ENCODE results near the gene LRRN1.
A peak's percentile ranks its signal among the peaks of the same experiment; 100 is the strongest.

LRRN1 gene

DNA sequence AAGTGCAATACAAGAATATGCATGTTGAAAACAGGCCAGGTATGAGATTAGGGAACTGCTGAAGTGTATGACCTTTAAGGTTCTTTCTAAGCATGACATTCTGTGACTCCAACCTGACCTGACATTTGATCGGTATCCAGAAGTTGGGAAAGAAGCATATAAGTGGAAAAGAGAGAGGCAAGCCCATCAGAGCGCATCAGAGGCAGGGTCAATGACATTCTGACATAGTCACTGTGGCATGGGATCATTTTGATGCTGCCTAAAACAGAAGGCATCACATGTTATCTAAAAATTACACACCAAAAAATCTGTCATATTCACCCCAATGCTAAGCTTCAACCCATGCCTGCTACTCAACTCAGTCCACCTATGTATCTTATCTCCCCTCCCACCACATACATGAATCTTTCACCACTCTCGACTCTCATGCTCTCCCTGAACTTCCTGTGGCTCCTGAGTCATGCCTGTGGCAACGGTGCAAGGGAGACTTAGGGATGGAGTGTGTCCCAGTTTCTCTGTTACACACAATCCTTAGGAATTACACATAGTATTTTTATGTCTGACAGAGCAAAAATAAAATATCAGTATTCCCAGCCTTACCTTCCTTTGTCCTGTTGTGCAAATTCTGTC is 20.5 kb upstream of the LRRN1 start:
- no peak overlapping the region for H3K4me3 ChIP-seq (ENCODE audit: low read depth in 1 of 5, low read length in 5 of 5)
- H3K27me3 ChIP-seq (ENCODE audit: control insufficient read depth in 5 of 5, insufficient read depth in 4 of 5, low read length in 5 of 5) = no peaks in the 10 kb centered on the region
- H3K4me1 ChIP-seq (ENCODE audit: control insufficient read depth in 5 of 5, insufficient read depth in 5 of 5, low read length in 5 of 5) = no peaks in the 10 kb centered on the region
- H3K36me3 ChIP-seq (ENCODE audit: control insufficient read depth in 5 of 5, insufficient read depth in 5 of 5, low read length in 5 of 5) = peaks cover 0 to 19% (median 2%) of the 10 kb centered on the region in 5 donors
- no peak overlapping the region for H3K27ac ChIP-seq (ENCODE audit: low read depth, low read length)
- H3K9me3 ChIP-seq (ENCODE audit: control insufficient read depth in 5 of 5, low read length in 5 of 5) = peaks cover 0 to 18% (median 3%) of the 10 kb centered on the region in 5 donors
- H3K9ac ChIP-seq (ENCODE audit: low read length in 5 of 5) = no peak overlapping the region

DNA sequence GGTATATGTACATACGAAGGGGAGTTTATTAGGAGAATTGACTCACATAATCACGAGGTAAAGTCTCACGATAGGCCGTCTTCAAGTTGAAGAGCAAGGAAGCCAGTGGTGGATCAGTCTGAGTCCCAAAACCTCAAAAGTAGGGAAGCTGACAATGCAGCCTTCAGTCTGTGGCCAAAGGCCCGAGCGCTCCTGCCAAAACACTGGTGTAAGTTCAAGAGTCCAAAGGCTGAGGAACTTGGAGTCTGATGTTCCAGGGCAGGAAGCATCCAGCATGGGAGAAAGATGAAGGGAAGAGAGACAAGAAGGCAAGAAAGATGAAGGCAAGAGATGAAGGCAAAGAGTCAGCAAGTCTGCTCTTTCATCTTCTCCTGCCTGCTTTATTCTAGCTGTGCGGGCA is 16.8 kb upstream of the LRRN1 start:
- H3K9ac ChIP-seq (ENCODE audit: low read length in 5 of 5) = no peak overlapping the region
- H3K4me3 ChIP-seq (ENCODE audit: low read depth in 1 of 5, low read length in 5 of 5) = no peak overlapping the region

DNA sequence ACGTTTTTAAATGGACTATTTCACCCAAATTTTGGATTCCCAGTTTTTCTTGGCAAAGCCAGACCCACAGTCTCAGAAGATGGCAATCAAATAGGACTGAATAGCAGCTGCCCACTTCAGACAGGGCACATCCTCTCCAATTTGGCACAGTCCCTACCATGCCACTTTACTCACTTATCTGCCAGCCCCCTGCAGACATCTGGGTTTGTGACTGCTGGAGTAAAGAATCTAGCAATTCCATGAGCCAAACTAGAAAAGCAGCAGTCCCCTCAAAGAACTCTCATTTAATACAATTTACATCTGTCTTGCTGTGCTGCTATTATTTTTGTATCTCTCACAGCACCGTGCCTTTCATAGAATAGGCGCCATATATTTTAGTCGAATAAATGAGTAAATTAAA is 16.0 kb upstream of the LRRN1 start:
- Histone ChIP-seq H3K4me3 (ENCODE audit: low read depth in 1 of 5, low read length in 5 of 5) (no peak overlapping the region), H3K4me1 (ENCODE audit: control insufficient read depth in 5 of 5, insufficient read depth in 5 of 5, low read length in 5 of 5) (no peaks in the 10 kb centered on the region), H3K27ac (ENCODE audit: low read depth, low read length) (no peak overlapping the region)

More for the DNA sequence above, 16.8 kb upstream of the LRRN1 start:
- Histone ChIP-seq H3K27me3 (ENCODE audit: control insufficient read depth in 5 of 5, insufficient read depth in 4 of 5, low read length in 5 of 5) (no peaks in the 10 kb centered on the region), H3K27ac (ENCODE audit: low read depth, low read length) (no peak overlapping the region), H3K36me3 (ENCODE audit: control insufficient read depth in 5 of 5, insufficient read depth in 5 of 5, low read length in 5 of 5) (peaks cover 0 to 7% (median 0%) of the 10 kb centered on the region in 5 donors), H3K9me3 (ENCODE audit: control insufficient read depth in 5 of 5, low read length in 5 of 5) (no peaks in the 10 kb centered on the region), H3K4me1 (ENCODE audit: control insufficient read depth in 5 of 5, insufficient read depth in 5 of 5, low read length in 5 of 5) (no peaks in the 10 kb centered on the region)

GRCh38 chr3:3783696-3784095 is 15.5 kb upstream of the LRRN1 start:
- no peaks in the 10 kb centered on the region for H3K27me3 ChIP-seq (ENCODE audit: control insufficient read depth in 5 of 5, insufficient read depth in 4 of 5, low read length in 5 of 5)
- H3K36me3 ChIP-seq (ENCODE audit: control insufficient read depth in 5 of 5, insufficient read depth in 5 of 5, low read length in 5 of 5) = peaks cover 0 to 4% (median 0%) of the 10 kb centered on the region in 5 donors
- H3K4me3 ChIP-seq (ENCODE audit: low read depth in 1 of 5, low read length in 5 of 5) = no peak overlapping the region
- H3K27ac ChIP-seq (ENCODE audit: low read depth, low read length) = no peak overlapping the region
- H3K9me3 ChIP-seq (ENCODE audit: control insufficient read depth in 5 of 5, low read length in 5 of 5) = no peaks in the 10 kb centered on the region
- no peaks in the 10 kb centered on the region for H3K4me1 ChIP-seq (ENCODE audit: control insufficient read depth in 5 of 5, insufficient read depth in 5 of 5, low read length in 5 of 5)
- no peak overlapping the region for H3K9ac ChIP-seq (ENCODE audit: low read length in 5 of 5)

More for the DNA sequence above, 16.0 kb upstream of the LRRN1 start:
- no peak overlapping the region for H3K9ac ChIP-seq (ENCODE audit: low read length in 5 of 5)
- H3K36me3 ChIP-seq (ENCODE audit: control insufficient read depth in 5 of 5, insufficient read depth in 5 of 5, low read length in 5 of 5) = peaks cover 0 to 4% (median 0%) of the 10 kb centered on the region in 5 donors
- no peaks in the 10 kb centered on the region for H3K9me3 ChIP-seq (ENCODE audit: control insufficient read depth in 5 of 5, low read length in 5 of 5)
- H3K27me3 ChIP-seq (ENCODE audit: control insufficient read depth in 5 of 5, insufficient read depth in 4 of 5, low read length in 5 of 5) = no peaks in the 10 kb centered on the region

DNA sequence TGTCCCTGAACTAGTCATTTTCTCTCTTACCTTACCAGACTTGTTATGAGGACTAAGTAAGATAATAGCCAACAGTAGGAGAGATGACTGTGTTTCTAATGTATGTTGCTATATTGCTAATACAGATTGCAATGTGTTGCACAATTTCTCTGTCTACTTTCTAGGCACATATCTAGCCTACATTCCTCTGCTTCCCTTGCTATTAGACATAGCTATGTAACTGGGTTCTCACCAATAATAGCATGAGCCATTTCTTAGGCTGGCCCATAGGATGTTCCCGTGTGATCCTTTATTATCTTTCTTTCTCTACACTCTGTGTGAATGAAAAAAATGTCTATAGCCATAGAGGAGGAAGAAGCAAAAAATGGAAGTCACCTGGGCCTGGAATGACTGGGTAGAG is 6.8 kb upstream of the LRRN1 start:
- Histone ChIP-seq H3K9ac (ENCODE audit: low read length in 5 of 5) (no peak overlapping the region), H3K4me1 (ENCODE audit: control insufficient read depth in 5 of 5, insufficient read depth in 5 of 5, low read length in 5 of 5) (no peaks in the 10 kb centered on the region), H3K9me3 (ENCODE audit: control insufficient read depth in 5 of 5, low read length in 5 of 5) (no peaks in the 10 kb centered on the region), H3K36me3 (ENCODE audit: control insufficient read depth in 5 of 5, insufficient read depth in 5 of 5, low read length in 5 of 5) (no peaks in the 10 kb centered on the region), H3K4me3 (ENCODE audit: low read depth in 1 of 5, low read length in 5 of 5) (no peak overlapping the region), H3K27ac (ENCODE audit: low read depth, low read length) (no peak overlapping the region), H3K27me3 (ENCODE audit: control insufficient read depth in 5 of 5, insufficient read depth in 4 of 5, low read length in 5 of 5) (no peaks in the 10 kb centered on the region)

DNA sequence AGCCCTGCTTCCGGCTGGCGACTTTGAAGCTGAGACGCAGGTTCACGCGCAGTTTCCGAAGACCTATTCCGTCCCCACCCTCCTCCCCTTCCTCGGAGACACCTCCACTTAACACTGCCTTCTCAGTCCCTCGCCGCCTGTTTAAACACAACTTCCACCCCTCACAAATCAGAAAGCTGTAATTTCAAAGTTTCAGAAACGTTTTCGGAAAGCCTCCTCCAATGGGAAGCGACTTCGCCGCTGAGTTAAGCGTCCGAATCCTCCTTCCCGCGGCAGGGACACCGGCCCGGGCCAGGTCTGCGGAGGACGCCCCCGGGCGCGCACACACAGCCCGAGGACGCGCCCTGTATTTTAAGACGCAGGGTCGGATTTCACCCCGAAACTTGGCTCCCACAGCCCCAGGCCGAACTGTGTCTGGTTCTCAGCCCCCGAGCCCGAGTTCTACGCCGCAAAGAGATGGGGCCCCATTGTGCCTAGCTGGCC is 559 bp upstream of the LRRN1 start:
- Histone ChIP-seq H3K36me3 (ENCODE audit: control insufficient read depth in 5 of 5, insufficient read depth in 5 of 5, low read length in 5 of 5) (no peaks in the 10 kb centered on the region), H3K4me3 (ENCODE audit: low read depth in 1 of 5, low read length in 5 of 5) (peak overlapping the region; percentile 32 to 69 (median 63)), H3K9me3 (ENCODE audit: control insufficient read depth in 5 of 5, low read length in 5 of 5) (no peaks in the 10 kb centered on the region), H3K9ac (ENCODE audit: low read length in 5 of 5) (no peak overlapping the region), H3K27me3 (ENCODE audit: control insufficient read depth in 5 of 5, insufficient read depth in 4 of 5, low read length in 5 of 5) (peaks cover 6 to 33% (median 12%) of the 10 kb centered on the region in 5 donors), H3K27ac (ENCODE audit: low read depth, low read length) (no peak overlapping the region), H3K4me1 (ENCODE audit: control insufficient read depth in 5 of 5, insufficient read depth in 5 of 5, low read length in 5 of 5) (peaks cover 0 to 33% (median 27%) of the 10 kb centered on the region in 5 donors)

GRCh38 chr3:3800080-3800455 is 837 bp downstream of the LRRN1 start:
- Histone ChIP-seq H3K9me3 (ENCODE audit: control insufficient read depth in 5 of 5, low read length in 5 of 5) (no peaks in the 10 kb centered on the region), H3K4me1 (ENCODE audit: control insufficient read depth in 5 of 5, insufficient read depth in 5 of 5, low read length in 5 of 5) (peaks cover 0 to 33% (median 27%) of the 10 kb centered on the region in 5 donors), H3K4me3 (ENCODE audit: low read depth in 1 of 5, low read length in 5 of 5) (peak overlapping the region in 4 of 5 donors; percentile 53 to 69 (median 64)), H3K27me3 (ENCODE audit: control insufficient read depth in 5 of 5, insufficient read depth in 4 of 5, low read length in 5 of 5) (peaks cover 6 to 36% (median 12%) of the 10 kb centered on the region in 5 donors), H3K27ac (ENCODE audit: low read depth, low read length) (no peak overlapping the region), H3K36me3 (ENCODE audit: control insufficient read depth in 5 of 5, insufficient read depth in 5 of 5, low read length in 5 of 5) (no peaks in the 10 kb centered on the region), H3K9ac (ENCODE audit: low read length in 5 of 5) (no peak overlapping the region)

GRCh38 chr3:3800685-3801493 is 1.7 kb downstream of the LRRN1 start:
- H3K36me3 ChIP-seq (ENCODE audit: control insufficient read depth in 5 of 5, insufficient read depth in 5 of 5, low read length in 5 of 5) = no peaks in the 10 kb centered on the region
- H3K9me3 ChIP-seq (ENCODE audit: control insufficient read depth in 5 of 5, low read length in 5 of 5) = no peaks in the 10 kb centered on the region
- H3K27ac ChIP-seq (ENCODE audit: low read depth, low read length) = no peak overlapping the region
- peaks cover 6 to 36% (median 12%) of the 10 kb centered on the region in 5 donors for H3K27me3 ChIP-seq (ENCODE audit: control insufficient read depth in 5 of 5, insufficient read depth in 4 of 5, low read length in 5 of 5)
- peak overlapping the region in 4 of 5 donors; percentile 53 to 69 (median 64) for H3K4me3 ChIP-seq (ENCODE audit: low read depth in 1 of 5, low read length in 5 of 5)
- H3K9ac ChIP-seq (ENCODE audit: low read length in 5 of 5) = no peak overlapping the region
- H3K4me1 ChIP-seq (ENCODE audit: control insufficient read depth in 5 of 5, insufficient read depth in 5 of 5, low read length in 5 of 5) = peaks cover 0 to 33% (median 27%) of the 10 kb centered on the region in 5 donors

- H3K27ac ChIP-seq (ENCODE audit: low read depth, low read length) = no peak overlapping the region
- H3K27me3 ChIP-seq (ENCODE audit: control insufficient read depth in 5 of 5, insufficient read depth in 4 of 5, low read length in 5 of 5) = peaks cover 6 to 36% (median 12%) of the 10 kb centered on the region in 5 donors
- no peak overlapping the region for H3K4me3 ChIP-seq (ENCODE audit: low read depth in 1 of 5, low read length in 5 of 5)
- H3K36me3 ChIP-seq (ENCODE audit: control insufficient read depth in 5 of 5, insufficient read depth in 5 of 5, low read length in 5 of 5) = peaks cover 0 to 3% (median 0%) of the 10 kb centered on the region in 5 donors
- H3K9me3 ChIP-seq (ENCODE audit: control insufficient read depth in 5 of 5, low read length in 5 of 5) = no peaks in the 10 kb centered on the region
- peaks cover 0 to 33% (median 27%) of the 10 kb centered on the region in 5 donors for H3K4me1 ChIP-seq (ENCODE audit: control insufficient read depth in 5 of 5, insufficient read depth in 5 of 5, low read length in 5 of 5)
- no peak overlapping the region for H3K9ac ChIP-seq (ENCODE audit: low read length in 5 of 5)
Measured at GRCh38 chr3:3801494-3801841, 2.2 kb downstream of the LRRN1 start.

DNA sequence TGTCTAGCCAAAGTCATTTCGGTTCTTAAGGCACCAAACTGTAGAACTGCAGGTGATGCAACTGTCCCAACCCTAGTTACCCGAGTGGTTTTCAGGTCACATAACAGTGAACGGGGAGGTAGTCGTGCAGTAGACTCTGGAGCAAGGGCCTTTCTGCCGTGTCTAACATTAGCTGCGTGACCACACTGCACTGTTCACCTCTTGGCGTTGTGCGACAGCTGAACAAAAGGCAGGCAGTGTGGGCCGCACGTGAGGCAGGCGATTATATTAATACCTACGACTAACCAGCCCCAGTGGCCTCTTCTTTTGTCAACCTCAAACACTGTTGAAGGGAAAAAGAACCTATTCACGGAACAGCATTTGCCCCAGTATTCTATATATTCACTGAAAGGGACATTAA is 2.8 kb downstream of the LRRN1 start:
- peaks cover 0 to 33% (median 27%) of the 10 kb centered on the region in 5 donors for H3K4me1 ChIP-seq (ENCODE audit: control insufficient read depth in 5 of 5, insufficient read depth in 5 of 5, low read length in 5 of 5)
- no peak overlapping the region for H3K27ac ChIP-seq (ENCODE audit: low read depth, low read length)
- H3K9ac ChIP-seq (ENCODE audit: low read length in 5 of 5) = no peak overlapping the region
- H3K36me3 ChIP-seq (ENCODE audit: control insufficient read depth in 5 of 5, insufficient read depth in 5 of 5, low read length in 5 of 5) = peaks cover 0 to 3% (median 0%) of the 10 kb centered on the region in 5 donors
- no peak overlapping the region for H3K4me3 ChIP-seq (ENCODE audit: low read depth in 1 of 5, low read length in 5 of 5)
- H3K9me3 ChIP-seq (ENCODE audit: control insufficient read depth in 5 of 5, low read length in 5 of 5) = no peaks in the 10 kb centered on the region
- H3K27me3 ChIP-seq (ENCODE audit: control insufficient read depth in 5 of 5, insufficient read depth in 4 of 5, low read length in 5 of 5) = peaks cover 6 to 38% (median 12%) of the 10 kb centered on the region in 5 donors

Measured in subcutaneous abdominal adipose tissue (tissue), 5 donors.